Bladder microvascular endothelial cell (primary cell): ENCODE measurements around the gene AP1G1. TPM values are rescaled to one million over a fixed set of nuclear protein-coding genes. Genes with fewer than 3 reads are reported as not detected.

Experiments
- total RNA-seq: library from RNA; depleted of rRNA; stranded (reverse); fragments of >200 nt; gene quantifications from 2 replicates; pipeline ENCODE4 v1.2.3, GENCODE V29; 2014

Gene AP1G1
- 31.4 and 82.1 TPM in 2 replicates for total RNA-seq

DNA sequence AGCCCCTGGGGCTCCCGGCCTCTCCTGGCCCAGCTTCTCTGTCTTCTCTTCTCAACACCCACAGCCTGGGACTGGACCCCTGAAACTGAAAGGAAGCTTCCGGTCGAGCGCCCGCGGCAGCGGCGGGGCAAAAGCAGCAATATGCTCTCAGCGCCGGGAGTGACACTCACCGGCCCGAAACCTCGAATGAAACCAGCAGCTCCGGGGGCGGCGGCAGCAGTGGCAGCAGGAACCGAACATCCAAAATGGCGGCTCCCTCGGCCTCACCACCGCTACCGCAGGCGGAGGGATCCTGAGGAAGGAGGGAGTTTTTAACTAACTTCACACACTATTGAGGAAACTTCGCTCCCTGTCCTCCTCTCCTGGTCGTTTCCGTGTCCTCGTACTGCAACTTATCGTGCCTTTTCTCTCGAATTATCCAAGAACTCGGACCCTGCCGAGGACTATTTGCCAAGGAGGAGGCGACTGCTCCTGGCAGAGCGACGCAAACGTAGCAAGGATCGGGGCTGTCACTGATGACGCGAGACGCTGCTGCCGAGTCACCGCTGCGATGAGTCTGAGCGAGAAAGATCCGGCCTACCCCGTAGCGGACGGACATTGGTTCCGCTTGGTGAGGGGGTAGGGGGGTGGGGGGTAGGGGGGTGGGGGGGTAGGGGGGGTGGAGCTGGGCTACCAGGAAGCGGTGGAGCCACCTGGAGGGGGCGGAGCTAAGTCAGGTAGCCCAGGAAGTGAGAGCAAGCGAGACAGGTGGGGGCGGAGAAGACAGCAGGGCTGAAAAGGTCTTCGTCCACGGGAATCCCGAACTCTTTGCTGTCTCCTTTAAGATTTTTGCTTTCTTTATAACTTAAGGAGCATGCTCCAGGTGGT is at the start of gene AP1G1:
Gene AP1G1 (minus strand): TSS at position 242 of the 867 bp plus-strand sequence. CDS start 19,355 bp downstream, outside the sequence.

DNA sequence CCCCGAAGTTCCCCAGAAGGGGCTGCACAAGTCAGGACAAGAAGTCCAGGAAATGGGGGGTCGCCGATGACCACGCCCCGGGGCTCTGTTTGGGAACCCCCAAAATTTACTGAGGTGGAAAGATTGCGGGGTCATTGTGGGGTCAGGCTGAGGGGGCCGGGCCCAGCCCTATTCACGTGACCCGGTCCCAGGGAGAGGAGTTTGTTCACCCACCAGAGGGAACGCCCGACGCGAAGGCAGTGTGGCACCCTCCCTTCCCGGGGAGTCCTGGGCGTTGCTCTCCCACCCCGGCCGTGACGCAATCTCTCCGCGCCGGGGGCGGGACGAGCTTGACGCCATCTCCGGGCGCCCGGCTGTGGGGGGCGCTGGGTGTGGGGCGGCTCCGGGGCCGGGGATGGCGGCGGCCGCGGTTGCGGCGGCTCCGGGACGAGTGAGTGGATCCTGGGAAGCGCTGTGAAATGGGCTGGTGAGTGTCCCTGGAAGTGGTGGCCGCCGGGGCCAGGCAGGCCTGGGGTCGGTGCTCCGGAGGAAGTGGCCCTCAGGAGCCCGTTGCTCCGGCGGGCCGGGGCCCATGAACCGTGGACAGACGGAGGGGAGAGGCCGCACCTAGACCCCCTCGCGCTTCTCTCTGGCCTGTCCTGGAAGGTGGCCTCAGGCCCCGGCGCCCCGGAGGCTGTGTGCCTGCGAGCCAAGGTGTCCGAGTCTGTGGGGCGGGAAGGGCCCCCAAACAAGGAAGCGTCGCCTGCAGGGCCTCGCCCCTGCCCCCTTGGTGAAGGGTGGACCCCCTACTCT is 37.2 kb upstream of the AP1G1 start, which contains the start of gene ATXN1L:
Gene ATXN1L (plus strand): TSS at position 338 of the 792 bp plus-strand sequence. CDS start 3,765 bp downstream, outside the sequence.

DNA sequence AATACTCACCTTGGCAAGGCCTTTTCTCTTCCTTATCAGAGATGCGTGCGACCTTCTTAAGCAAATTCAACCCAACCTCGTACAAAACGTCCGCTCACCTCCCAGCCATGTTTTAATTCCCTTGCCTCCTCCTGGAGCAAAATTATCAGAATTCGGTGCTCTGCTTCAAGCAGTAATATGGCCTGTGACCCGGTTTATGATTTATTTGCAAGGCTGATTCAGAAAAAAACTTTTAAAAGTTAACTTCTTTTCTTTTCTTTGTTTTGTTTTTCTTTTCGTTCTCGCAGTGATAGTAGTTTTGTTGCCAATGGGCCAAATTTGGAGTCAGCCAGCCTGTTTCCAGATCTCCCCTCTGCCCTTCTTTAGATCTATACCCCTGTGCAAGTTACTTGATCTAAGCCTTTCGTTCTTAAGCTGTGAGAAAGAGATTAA is 84.3 kb downstream of the AP1G1 start, which contains the start of gene PHLPP2:
Gene PHLPP2 (minus strand): TSS at position 382 of the 432 bp plus-strand sequence. CDS start 9,906 bp downstream, outside the sequence.

Other genes with a start within 250 kb of the AP1G1 start
- not detected in 2 replicates for gene TAT, start 231.7 kb downstream of the AP1G1 start, total RNA-seq
- under 0.01 and 0.25 TPM in 2 replicates for gene MARVELD3, start 182.7 kb downstream of the AP1G1 start, total RNA-seq
- gene PHLPP2, start 84.1 kb downstream of the AP1G1 start, total RNA-seq, result 3.9 and 9.1 TPM in 2 replicates
- 10.2 and 22.3 TPM in 2 replicates for gene ATXN1L, start 37.1 kb upstream of the AP1G1 start, total RNA-seq
- 3.2 and 5.9 TPM in 2 replicates for gene ZNF821, start 75.3 kb upstream of the AP1G1 start, total RNA-seq
- 105 and 166 TPM in 2 replicates for gene IST1, start 86.7 kb upstream of the AP1G1 start, total RNA-seq
- gene PKD1L3, start 191.6 kb upstream of the AP1G1 start, total RNA-seq, result under 0.01 TPM in 1 of 2 replicates, not detected in the other
- 1.9 and 5.1 TPM in 2 replicates for gene DHODH, start 199.9 kb upstream of the AP1G1 start, total RNA-seq
- not detected in 2 replicates for gene HP, start 245.7 kb upstream of the AP1G1 start, total RNA-seq